ENCODE measurements around the gene FAM174A. TPM values are rescaled to one million over a fixed set of nuclear protein-coding genes. Genes with fewer than 3 reads are reported as not detected.

The FAM174A gene
- polyA plus RNA-seq, 1 of the 3 experiments (the other 2 are of a cell fraction): 22.4 TPM

DNA sequence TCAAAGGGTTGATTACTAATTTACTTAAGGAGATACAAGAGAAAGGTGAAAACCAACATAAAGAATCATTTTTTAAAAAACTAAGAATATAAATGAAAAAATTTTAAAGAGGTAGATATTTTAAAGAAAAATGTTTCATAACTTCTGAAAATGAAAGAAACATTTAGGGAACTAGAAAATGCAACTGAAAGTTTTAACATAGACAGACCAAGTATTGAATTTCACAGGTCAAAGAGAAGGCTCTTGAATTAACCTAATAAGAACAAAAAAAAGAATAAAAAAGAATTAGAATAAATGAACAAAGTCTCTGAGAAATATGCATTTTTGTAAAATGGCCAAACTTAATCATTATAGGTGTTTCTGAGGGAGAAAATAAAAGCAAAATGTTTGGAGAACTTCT is 16.1 kb upstream of the FAM174A start:
- TF ChIP-seq POLR2AphosphoS5 (IDR thresholded peaks at IDR 0.05; ENCODE audit: low read depth, low read length): no peak
- TF ChIP-seq, protein P1, sequence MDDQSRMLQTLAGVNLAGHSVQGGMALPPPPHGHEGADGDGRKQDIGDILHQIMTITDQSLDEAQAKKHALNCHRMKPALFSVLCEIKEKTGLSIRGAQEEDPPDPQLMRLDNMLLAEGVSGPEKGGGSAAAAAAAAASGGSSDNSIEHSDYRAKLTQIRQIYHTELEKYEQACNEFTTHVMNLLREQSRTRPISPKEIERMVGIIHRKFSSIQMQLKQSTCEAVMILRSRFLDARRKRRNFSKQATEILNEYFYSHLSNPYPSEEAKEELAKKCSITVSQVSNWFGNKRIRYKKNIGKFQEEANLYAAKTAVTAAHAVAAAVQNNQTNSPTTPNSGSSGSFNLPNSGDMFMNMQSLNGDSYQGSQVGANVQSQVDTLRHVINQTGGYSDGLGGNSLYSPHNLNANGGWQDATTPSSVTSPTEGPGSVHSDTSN (IDR thresholded peaks at IDR 0.05): no peak
- no peak for TF ChIP-seq ELF1 (IDR thresholded peaks at IDR 0.05)
- no peak for TF ChIP-seq RXRA (IDR thresholded peaks at IDR 0.05; ENCODE audit: borderline replicate concordance, low read depth)
- TF ChIP-seq, protein P2, sequence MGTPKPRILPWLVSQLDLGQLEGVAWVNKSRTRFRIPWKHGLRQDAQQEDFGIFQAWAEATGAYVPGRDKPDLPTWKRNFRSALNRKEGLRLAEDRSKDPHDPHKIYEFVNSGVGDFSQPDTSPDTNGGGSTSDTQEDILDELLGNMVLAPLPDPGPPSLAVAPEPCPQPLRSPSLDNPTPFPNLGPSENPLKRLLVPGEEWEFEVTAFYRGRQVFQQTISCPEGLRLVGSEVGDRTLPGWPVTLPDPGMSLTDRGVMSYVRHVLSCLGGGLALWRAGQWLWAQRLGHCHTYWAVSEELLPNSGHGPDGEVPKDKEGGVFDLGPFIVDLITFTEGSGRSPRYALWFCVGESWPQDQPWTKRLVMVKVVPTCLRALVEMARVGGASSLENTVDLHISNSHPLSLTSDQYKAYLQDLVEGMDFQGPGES (IDR thresholded peaks at IDR 0.05; ENCODE audit: low read depth, low read length): no peak
- TF ChIP-seq RCOR1 (IDR thresholded peaks at IDR 0.05; ENCODE audit: low read length): no peak
- TF ChIP-seq FOXM1 (IDR thresholded peaks at IDR 0.05; ENCODE audit: low read depth): no peak
- no peak for TF ChIP-seq YY1 (IDR thresholded peaks at IDR 0.05; ENCODE audit: low read depth)
- no peak for TF ChIP-seq EP300 (IDR thresholded peaks at IDR 0.05; ENCODE audit: borderline replicate concordance in 1 of 2, low read depth in 1 of 2, low read length in 1 of 2)
- TF ChIP-seq SIN3A (IDR thresholded peaks at IDR 0.05; ENCODE audit: borderline replicate concordance, low read depth, low read length): no peak
- no peak for TF ChIP-seq FOXJ3 (CRISPR knock-in tag; IDR thresholded peaks at IDR 0.05)
- no peak for TF ChIP-seq JUND (IDR thresholded peaks at IDR 0.05)
- no peak for TF ChIP-seq FOSL2 (IDR thresholded peaks at IDR 0.05; ENCODE audit: borderline replicate concordance, low read depth)
- Histone ChIP-seq H3K9me3 (0 out of 2 replicates have a peak, but pooled peaks cover 5% of the 10 kb centered on the region), H3K4me2 (no peak overlapping the region), H3K27ac (ENCODE audit: low read depth in 2 of 2, low read length in 1 of 2) (no peak overlapping the region), H4K20me1 (ENCODE audit: insufficient read depth) (no peaks in the 10 kb centered on the region), H3K9ac (no peak overlapping the region), H3K36me3 (replicated peaks in 1 of 2; ENCODE audit: control insufficient read depth in 1 of 2, insufficient read depth in 2 of 2, low read length in 1 of 2) (no peaks in the 10 kb centered on the region), H3K4me3 (ENCODE audit: low read depth in 2 of 2, low read length in 1 of 2) (no peak overlapping the region), H3K9me2 (no peaks in the 10 kb centered on the region), H3F3A (replicated peaks; ENCODE audit: insufficient read depth) (no peaks in the 10 kb centered on the region), H3K4me1 (ENCODE audit: control insufficient read depth in 1 of 2, insufficient read depth in 2 of 2, low read depth in 1 of 2, low read length in 1 of 2) (no peaks in the 10 kb centered on the region), H3K27me3 (ENCODE audit: insufficient read depth) (no peaks in the 10 kb centered on the region), H3K79me2 (ENCODE audit: insufficient read depth) (no peaks in the 10 kb centered on the region), H2AFZ (ENCODE audit: low read depth) (no peak overlapping the region)
- CTCF ChIA-PET: no interaction called here
- POLR2A ChIA-PET: no interaction called here
- no peak for DNase-seq

DNA sequence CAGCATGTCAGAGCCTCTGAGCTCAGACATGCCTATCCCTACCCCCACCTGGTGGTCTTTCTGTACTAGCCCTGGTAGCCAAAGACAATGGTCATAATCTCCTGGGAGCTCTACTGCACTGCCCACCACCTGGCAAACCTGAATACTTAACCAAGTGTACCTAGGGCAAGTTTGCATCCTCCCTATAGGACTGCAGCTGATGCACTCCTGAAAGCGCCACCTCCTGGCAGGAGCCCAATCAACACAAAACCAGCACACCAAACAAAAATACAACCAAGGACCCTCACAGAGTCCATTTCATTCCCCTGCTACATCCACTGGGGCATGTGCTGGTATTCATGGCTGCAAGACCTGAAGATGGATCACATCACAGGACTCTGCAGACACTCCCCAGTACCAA is 14.8 kb upstream of the FAM174A start:
- ChIA-PET POLR2A (no interaction called here), CTCF (no interaction called here)
- Histone ChIP-seq H2AFZ (ENCODE audit: low read depth) (no peak overlapping the region), H4K20me1 (ENCODE audit: insufficient read depth) (no peaks in the 10 kb centered on the region), H3F3A (replicated peaks; ENCODE audit: insufficient read depth) (no peaks in the 10 kb centered on the region), H3K9me2 (no peaks in the 10 kb centered on the region), H3K79me2 (ENCODE audit: insufficient read depth) (no peaks in the 10 kb centered on the region), H3K27ac (ENCODE audit: low read depth in 2 of 2, low read length in 1 of 2) (no peak overlapping the region), H3K36me3 (replicated peaks in 1 of 2; ENCODE audit: control insufficient read depth in 1 of 2, insufficient read depth in 2 of 2, low read length in 1 of 2) (no peaks in the 10 kb centered on the region), H3K4me2 (no peak overlapping the region), H3K9me3 (0 out of 2 replicates have a peak, but pooled peaks cover 5% of the 10 kb centered on the region), H3K27me3 (ENCODE audit: insufficient read depth) (no peaks in the 10 kb centered on the region), H3K4me1 (ENCODE audit: control insufficient read depth in 1 of 2, insufficient read depth in 2 of 2, low read depth in 1 of 2, low read length in 1 of 2) (no peaks in the 10 kb centered on the region), H3K9ac (no peak overlapping the region), H3K4me3 (ENCODE audit: low read depth in 2 of 2, low read length in 1 of 2) (no peak overlapping the region)
- TF ChIP-seq RXRA (IDR thresholded peaks at IDR 0.05; ENCODE audit: borderline replicate concordance, low read depth): no peak
- TF ChIP-seq, protein P3, sequence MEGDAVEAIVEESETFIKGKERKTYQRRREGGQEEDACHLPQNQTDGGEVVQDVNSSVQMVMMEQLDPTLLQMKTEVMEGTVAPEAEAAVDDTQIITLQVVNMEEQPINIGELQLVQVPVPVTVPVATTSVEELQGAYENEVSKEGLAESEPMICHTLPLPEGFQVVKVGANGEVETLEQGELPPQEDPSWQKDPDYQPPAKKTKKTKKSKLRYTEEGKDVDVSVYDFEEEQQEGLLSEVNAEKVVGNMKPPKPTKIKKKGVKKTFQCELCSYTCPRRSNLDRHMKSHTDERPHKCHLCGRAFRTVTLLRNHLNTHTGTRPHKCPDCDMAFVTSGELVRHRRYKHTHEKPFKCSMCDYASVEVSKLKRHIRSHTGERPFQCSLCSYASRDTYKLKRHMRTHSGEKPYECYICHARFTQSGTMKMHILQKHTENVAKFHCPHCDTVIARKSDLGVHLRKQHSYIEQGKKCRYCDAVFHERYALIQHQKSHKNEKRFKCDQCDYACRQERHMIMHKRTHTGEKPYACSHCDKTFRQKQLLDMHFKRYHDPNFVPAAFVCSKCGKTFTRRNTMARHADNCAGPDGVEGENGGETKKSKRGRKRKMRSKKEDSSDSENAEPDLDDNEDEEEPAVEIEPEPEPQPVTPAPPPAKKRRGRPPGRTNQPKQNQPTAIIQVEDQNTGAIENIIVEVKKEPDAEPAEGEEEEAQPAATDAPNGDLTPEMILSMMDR (IDR thresholded peaks at IDR 0.05): peak; percentile 10; the same call in 1 of the 2 replicates
- WGBS (ENCODE audit: low lambda C conversion rate): 89% methylated on average over 1 of the region's 1 CpG
- no peak for DNase-seq

Measured in SK-N-SH (cell line).